IPS-11a (cell line): ENCODE measurements around the gene CBY2.
"Not testable (repeated sequence)": the region's sequence is repeated elsewhere in the genome, so short reads cannot be mapped to it uniquely, and the experiment has no call there.

Experiments used
- H3K4me3 ChIP-seq: one replicate; pipeline ENCODE4 v1.5.1; 2013; ENCODE audit warnings: low read depth, low read length, control low read depth

CBY2 gene

DNA sequence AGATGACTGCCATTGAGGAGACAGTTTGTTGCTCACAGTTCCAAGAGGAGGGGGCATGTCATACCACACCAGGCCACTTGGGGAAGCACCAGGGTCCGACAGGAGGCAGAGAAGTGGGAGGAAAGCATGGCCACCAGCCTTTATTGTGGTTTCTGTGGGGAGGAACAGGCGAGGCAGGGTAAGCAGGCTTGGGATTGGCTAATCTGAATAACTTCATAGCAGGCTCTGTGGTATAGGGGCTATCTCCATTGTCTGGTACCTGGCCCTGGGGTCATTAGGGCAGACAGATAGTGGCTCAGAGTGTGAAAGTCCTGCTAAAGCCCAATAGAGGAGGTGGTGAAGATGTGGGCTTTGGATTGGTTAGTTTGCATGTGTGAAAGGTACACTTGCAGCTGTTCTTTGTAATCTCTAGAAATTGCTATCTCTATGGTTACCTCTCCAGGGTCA is 35.5 kb downstream of the CBY2 start:
- no peak overlapping the region for H3K4me3 ChIP-seq

DNA sequence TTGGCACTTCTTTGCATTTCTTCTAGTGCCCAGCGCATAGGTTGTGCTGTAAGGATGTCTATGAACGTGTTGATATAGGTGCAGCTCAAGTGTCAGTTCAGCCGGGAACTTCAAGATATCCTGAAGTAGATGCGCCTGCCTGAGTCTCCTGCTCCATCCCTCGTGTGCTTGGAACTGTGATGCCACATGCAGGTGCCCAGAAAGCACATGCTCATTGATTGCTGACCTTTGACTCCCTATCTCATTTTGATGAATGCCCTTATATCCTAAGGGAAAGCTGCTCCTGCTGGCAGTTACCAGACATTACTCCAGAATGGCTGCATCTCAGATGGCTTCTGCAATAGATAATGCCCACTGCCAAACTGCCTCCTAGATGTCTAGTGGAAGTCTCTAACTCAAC is 40.9 kb downstream of the CBY2 start:
- no peak overlapping the region for H3K4me3 ChIP-seq

DNA sequence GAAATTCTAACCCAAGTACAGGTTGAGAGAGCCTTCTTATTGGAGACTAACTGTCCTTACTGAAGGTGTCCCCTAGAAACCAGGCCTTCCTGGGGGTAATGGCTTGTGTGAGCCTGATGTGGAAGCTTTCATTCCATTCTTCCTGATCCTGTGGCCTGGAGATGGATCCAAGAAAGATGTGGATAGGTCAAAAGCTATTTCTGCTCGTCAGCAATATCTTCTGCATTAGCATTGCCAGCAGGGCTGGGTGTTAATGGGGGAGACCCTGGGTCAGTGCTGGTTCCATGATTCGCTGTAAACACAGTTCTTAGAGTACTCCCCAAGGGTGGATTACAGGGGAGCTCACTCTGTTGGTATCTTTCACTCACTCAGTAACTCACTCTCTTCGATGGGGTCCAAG is 42.9 kb downstream of the CBY2 start:
- no peak overlapping the region for H3K4me3 ChIP-seq

DNA sequence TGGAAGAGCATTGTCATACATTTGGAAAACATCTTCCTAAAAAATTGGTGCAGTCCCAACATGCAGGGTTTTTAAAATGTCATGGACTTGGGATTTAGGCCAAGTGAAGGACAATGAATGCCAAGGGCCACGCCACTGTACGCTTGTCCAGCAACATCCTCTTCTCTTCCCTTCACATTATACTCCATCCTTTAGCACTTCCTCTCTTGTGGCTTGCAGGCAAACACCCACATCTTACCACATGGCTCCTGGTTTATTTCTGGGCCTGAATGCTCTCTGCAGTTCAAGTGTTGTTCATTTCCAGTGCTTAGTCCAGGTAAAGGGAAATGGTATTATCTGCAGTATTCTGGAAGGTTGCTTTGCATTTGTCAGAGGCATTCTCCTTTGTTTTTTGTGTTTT is 45.0 kb downstream of the CBY2 start:
- no peak overlapping the region for H3K4me3 ChIP-seq

DNA sequence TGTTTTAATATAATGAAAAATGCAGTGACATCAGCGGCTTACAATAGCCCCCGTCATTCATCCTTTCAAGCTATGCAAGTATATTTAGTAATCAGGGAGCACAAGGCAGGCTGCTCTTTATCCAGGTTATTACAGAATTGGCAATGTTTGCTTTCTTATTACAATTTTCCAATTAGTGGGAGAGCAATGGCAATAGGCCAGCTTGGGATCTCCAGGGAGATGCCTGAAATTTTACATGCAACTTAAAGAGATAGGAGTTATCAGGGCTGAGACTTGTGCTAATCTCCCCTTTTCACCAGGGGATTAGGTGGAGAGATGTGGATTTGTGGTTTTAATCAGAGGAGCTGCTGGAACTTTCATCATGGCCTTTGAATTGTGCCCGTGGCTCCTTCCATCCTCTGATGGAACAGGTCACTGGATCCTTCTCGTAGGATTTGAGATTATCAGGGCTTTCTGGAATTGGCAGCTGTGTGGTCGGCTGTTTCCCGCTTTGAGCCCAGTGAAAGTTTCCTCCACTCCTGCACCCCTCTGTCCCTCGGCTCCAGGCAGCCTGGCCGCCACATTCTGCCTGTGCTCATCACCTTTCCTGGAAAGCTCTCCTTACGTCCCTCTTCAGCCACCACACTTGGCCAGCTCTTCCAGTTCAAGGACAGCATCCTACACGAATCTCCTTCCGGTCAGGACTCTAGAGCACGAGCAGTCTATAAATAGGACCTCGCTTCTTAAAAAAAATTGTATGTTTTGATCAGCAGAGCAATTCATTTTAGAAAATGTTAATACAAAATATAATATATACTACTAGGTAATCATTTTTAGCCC is 47.0 kb downstream of the CBY2 start:
- no peak overlapping the region for H3K4me3 ChIP-seq

DNA sequence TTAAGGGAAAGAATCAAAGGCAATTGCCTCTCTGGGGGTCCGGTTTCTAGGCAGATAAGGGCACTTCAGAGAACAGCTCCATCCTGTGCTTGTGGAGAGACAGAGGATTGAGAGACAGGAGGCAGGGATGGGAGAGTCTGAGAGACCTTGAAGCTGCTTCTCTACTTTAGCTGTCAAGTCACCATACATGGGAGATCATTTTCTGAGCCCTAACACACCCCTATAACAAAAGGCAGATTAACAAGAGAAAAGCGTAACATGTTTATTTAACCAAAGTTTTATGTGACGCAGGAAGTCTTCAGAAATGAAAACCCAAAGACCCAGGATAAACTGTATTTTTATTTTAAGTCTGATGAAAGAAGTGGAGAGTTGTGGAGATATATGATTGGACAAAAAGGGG is 48.4 kb downstream of the CBY2 start:
- H3K4me3 ChIP-seq: no peak overlapping the region

DNA sequence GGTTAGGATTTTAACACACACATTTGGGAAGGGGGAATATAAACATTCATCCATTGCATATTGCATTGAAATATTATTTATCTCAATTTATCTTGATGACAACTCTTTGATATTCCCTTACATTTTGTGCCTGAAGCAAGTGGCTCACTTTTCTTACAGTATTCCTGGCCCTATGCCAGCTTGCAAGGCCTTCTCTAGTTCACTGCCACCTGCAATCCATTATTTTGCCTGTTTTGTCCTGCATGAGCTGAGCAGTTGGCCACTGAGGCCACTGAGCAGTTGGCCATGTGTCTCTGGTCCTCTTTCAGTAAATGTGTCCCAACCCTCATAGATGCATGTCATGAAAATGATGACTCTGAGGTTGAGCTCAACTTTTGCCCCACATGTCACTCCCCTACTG is 49.8 kb downstream of the CBY2 start:
- H3K4me3 ChIP-seq: no peak overlapping the region

DNA sequence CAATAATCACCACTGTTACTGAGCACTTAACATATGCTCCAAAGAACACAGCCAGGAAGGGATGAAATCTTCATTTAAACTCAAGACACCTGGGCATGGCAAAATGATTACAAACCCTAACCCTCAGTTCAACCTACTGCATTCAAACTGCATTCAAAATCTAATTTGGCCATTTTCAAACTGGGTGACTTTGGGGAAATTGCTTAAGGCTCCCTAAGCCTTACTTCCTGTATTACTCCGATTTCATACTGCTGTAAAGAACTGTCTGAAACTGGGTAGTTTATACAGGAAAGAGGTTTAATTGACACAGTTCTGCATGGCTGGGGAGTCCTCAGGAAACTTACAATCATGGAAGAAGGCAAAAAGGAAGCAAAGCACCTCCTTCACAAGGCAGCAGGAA is 50.4 kb downstream of the CBY2 start:
- H3K4me3 ChIP-seq: no peak overlapping the region

DNA sequence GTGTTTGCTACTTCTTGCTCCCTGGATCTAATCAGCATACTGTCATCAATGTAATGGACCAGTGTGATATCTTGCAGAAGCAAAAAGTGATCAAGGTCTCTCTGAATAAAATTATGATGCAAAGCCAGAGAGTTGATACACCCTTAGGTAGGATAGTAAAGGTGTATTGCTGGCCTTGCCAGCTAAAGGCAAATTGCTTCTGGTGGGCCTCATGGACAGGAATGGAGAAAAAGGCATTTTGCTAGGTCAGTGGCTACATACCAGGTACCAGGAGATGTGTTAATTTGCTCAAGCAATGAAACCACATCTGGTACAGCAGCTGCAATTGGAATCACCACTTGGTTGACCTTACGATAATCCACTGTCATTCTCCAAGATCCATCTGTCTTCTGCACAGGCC is 54.4 kb downstream of the CBY2 start:
- not testable (repeated sequence) for H3K4me3 ChIP-seq

DNA sequence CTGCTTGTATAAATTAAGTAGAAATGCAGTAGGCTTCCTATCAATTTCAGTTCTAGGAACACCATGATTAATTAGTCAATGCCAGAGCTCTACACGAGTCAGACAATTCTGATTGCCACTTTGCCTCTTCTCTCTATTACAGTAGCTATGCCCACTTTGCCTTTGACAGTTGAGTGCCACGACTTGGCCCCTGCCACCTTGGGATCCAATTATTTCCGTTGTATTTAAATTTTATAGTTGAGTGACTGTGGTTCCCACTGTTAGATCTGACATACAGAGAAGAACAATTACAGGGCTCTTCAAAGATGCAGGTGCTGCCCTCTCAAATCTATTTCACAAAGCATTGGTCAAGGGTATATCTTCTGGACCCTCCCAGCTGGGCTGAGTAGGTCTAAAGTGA is 55.5 kb downstream of the CBY2 start:
- H3K4me3 ChIP-seq: not testable (repeated sequence)

DNA sequence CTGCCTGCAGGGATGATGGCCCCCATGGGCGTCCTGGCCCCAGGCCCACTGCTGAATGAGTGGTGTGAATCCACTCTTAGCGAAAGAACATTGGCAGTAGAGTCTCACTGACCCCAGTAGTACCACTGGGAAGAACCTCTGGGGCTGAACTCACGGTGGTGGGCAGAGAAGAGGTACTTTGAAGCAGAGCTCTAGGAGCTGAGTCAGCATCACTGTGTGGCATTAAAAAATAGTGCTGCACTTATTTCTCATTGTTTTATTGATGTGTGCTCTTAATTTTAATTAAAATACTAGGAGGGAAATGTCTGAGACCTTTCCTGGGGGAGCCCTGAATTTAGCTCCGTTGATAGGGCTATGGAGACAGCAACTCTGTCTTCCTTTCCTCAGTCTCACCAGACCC is 61.3 kb downstream of the CBY2 start:
- H3K4me3 ChIP-seq: no peak overlapping the region
